Panc1 (cell line): ENCODE measurements around the gene SLC35D2. TPM values are rescaled to one million over a fixed set of nuclear protein-coding genes. Genes with fewer than 3 reads are reported as not detected.

ENCODE experiments used
- ATAC-seq: fragments of 200-7000 bp; cut with Tn5 transposase; 2 replicates; pipeline ENCODE4 v1.9.1; 2020; ENCODE audit warnings: mild to moderate bottlenecking, moderate library complexity
- BruUV-seq: library from RNA; stranded (reverse); fragments of 400-500 nt; replicated peaks from 2 replicates; lab custom pipeline; 2021; lab: Mats Ljungman, UMichigan
- CTCF ChIA-PET: fragments of 300-600 bp; sonication (Branson Sonifier 250); formaldehyde crosslinking; loops from one replicate; lab custom pipeline; 2022; ENCODE audit warnings: antibody characterized with exemption; lab: Charles Lee
- POLR2A ChIA-PET: fragments of 300-600 bp; sonication (Branson Sonifier 250); formaldehyde crosslinking; loops from one replicate; lab custom pipeline; 2022; ENCODE audit warnings: antibody characterized with exemption; lab: Charles Lee
- DNase-seq: peaks from one replicate; pipeline ENCODE4 v3.0.0-alpha.2; 2010; ENCODE audit warnings: low read depth, low spot score
- H3K27ac ChIP-seq: 2 replicates; pipeline ENCODE4 v1.5.1; 2011; ENCODE audit warnings: mild to moderate bottlenecking, low read length, inconsistent platforms
- H3K27me3 ChIP-seq: fragments of 200-500 bp; sonication (Bioruptor generic); 2 replicates; pipeline ENCODE4 v1.6.0; 2014; ENCODE audit warnings: low read length, inconsistent platforms; ENCODE audit not compliant: control insufficient read depth, insufficient read depth
- H3K36me3 ChIP-seq: fragments of 200-500 bp; sonication (Bioruptor generic); 2 replicates; pipeline ENCODE4 v1.5.1; 2014; ENCODE audit warnings: inconsistent platforms, mild to moderate bottlenecking, low read length, moderate library complexity; ENCODE audit not compliant: control insufficient read depth, insufficient read depth
- H3K4me1 ChIP-seq: 2 replicates; pipeline ENCODE4 v1.5.1; 2011; ENCODE audit warnings: inconsistent platforms, mild to moderate bottlenecking, low read length, moderate library complexity; ENCODE audit not compliant: control insufficient read depth, insufficient read depth
- H3K4me3 ChIP-seq, 2 experiments: 2 replicates each; pipeline ENCODE4 v1.5.1; 2011 to 2012; ENCODE audit warnings: low read depth in 2 of 2, low read length in 2 of 2, mild to moderate bottlenecking in 2 of 2, inconsistent platforms in 1 of 2, moderate library complexity in 1 of 2
- H3K9me3 ChIP-seq: fragments of 200-500 bp; sonication (Bioruptor generic); 2 replicates; pipeline ENCODE4 v1.5.1; 2014; ENCODE audit warnings: low read depth, mild to moderate bottlenecking, inconsistent platforms, low read length, moderate library complexity; ENCODE audit not compliant: control insufficient read depth, insufficient read depth
- CTCF ChIP-seq: fragments of 450-650 bp; IDR thresholded peaks from 2 replicates; pipeline ENCODE4 v1.5.1; 2017; ENCODE audit warnings: mild to moderate bottlenecking
- POLR2AphosphoS5 ChIP-seq: IDR thresholded peaks from 2 replicates; pipeline ENCODE4 v1.6.1; 2012; ENCODE audit warnings: mild to moderate bottlenecking, low read depth, low read length, moderate library complexity
- SIN3A ChIP-seq: IDR thresholded peaks from 2 replicates; pipeline ENCODE4 v1.6.1; 2012; ENCODE audit warnings: low read depth, mild to moderate bottlenecking, low read length, moderate library complexity, borderline replicate concordance; ENCODE audit not compliant: insufficient read depth
- TCF7L2 ChIP-seq: IDR thresholded peaks from 2 replicates; pipeline ENCODE4 v1.6.1; 2011; ENCODE audit warnings: mild to moderate bottlenecking, low read depth, low read length, inconsistent platforms
- in situ Hi-C: cut with HindIII; loops from 2 replicates; pipeline ENCODE4 v1.10.0; 2016; ENCODE audit warnings: low sequenced_read_pairs, low pct_unique_long_range_greater_than_20kb
- intact Hi-C: fragments of 100-400 bp; cut with micrococcal nuclease; formaldehyde crosslinking; loops from one replicate; pipeline ENCODE4 v1.10.0; 2022; ENCODE audit not compliant: unreplicated experiment
- total RNA-seq: library from RNA; stranded (reverse); gene quantifications from one replicate; pipeline ENCODE4 v1.2.1, GENCODE V29; 2021; ENCODE audit not compliant: unreplicated experiment
- TF ChIP-seq, protein P1 (sequence below), 2 experiments: IDR thresholded peaks; 2 replicates each; pipeline ENCODE4 v1.6.1; 2011 to 2012; ENCODE audit warnings: low read depth in 2 of 2, control low read depth in 1 of 2, low read length in 1 of 2, mild to moderate bottlenecking in 1 of 2, moderate library complexity in 1 of 2; ENCODE audit not compliant: insufficient read depth in 1 of 2

The SLC35D2 gene
- total RNA-seq, 1 experiment from 2014 or later: 23.7 TPM

DNA sequence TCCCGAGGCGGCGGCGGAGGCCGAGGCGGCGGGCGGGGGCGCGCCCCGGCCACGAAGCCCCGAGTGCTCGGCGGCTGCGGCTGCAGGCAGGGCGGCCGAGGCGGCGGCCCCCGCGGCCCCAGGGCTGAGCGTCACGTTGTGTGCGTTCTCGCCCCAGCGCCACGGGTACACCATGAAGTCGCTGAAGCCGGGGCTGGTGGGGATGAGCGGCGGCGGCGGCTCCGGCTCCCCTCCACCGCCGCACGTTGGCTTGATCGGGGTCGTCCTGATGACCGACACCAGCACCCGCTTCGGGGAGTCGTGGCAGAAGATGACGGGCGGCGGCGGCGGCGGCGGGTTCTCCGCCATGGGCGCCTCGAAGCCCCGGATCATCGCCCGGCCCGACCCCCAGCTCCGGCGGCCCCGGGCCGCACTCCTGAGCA is 34.2 kb upstream of the SLC35D2 start:
- POLR2A ChIA-PET: no interaction called here
- H3K4me3 ChIP-seq: peak overlapping the region; percentile 60 to 84
- H3K36me3 ChIP-seq: no peaks in the 10 kb centered on the region; the same call in none of the 2 replicates
- BruUV-seq: no TSS peak
- CTCF ChIA-PET: no interaction called here
- H3K9me3 ChIP-seq: no peaks in the 10 kb centered on the region
- TF ChIP-seq POLR2AphosphoS5: no peak
- TF ChIP-seq, protein P1, sequence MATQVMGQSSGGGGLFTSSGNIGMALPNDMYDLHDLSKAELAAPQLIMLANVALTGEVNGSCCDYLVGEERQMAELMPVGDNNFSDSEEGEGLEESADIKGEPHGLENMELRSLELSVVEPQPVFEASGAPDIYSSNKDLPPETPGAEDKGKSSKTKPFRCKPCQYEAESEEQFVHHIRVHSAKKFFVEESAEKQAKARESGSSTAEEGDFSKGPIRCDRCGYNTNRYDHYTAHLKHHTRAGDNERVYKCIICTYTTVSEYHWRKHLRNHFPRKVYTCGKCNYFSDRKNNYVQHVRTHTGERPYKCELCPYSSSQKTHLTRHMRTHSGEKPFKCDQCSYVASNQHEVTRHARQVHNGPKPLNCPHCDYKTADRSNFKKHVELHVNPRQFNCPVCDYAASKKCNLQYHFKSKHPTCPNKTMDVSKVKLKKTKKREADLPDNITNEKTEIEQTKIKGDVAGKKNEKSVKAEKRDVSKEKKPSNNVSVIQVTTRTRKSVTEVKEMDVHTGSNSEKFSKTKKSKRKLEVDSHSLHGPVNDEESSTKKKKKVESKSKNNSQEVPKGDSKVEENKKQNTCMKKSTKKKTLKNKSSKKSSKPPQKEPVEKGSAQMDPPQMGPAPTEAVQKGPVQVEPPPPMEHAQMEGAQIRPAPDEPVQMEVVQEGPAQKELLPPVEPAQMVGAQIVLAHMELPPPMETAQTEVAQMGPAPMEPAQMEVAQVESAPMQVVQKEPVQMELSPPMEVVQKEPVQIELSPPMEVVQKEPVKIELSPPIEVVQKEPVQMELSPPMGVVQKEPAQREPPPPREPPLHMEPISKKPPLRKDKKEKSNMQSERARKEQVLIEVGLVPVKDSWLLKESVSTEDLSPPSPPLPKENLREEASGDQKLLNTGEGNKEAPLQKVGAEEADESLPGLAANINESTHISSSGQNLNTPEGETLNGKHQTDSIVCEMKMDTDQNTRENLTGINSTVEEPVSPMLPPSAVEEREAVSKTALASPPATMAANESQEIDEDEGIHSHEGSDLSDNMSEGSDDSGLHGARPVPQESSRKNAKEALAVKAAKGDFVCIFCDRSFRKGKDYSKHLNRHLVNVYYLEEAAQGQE (IDR thresholded peaks at IDR 0.05; ENCODE audit: insufficient read depth in 1 of 2, low read depth in 2 of 2, low read length in 1 of 2): no peak
- TF ChIP-seq TCF7L2: no peak
- TF ChIP-seq CTCF: no peak
- no peak for TF ChIP-seq SIN3A
- ATAC-seq (no peak), DNase-seq (no peak)
- in situ Hi-C loops (no loop called here), intact Hi-C loops (no loop called here)
- peak overlapping the region; percentile 59; the same call in 1 of the 2 replicates for H3K27ac ChIP-seq
- peaks cover 28% of the 10 kb centered on the region for H3K4me1 ChIP-seq
- H3K27me3 ChIP-seq: no peaks in the 10 kb centered on the region

DNA sequence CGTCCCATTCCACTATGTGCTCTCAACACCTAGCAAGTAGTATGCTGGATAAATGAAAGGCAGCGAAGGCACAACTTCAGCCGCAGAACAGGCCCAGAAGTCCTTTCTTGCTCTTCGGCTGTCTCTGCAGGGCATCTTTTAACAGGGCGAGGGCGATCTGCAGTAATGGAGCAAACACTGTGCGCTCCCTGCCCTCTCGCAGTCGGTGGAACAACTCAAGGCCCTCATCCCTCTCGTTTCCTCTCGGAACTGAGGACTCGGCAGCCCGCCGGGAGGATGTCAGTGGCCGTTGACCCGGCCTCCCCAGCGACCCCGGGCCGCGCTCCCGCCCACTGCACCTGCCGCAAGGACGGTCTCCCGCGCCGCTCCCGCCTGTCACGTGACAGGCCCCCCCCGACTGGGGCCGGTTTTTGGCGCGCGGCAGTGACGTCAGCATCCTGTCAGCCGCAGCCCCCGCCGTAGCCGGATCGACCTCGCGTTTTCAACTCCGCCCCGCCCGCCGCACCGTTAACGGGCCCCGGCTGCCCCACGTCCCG is 33.6 kb upstream of the SLC35D2 start:
- Histone ChIP-seq H3K36me3 (no peaks in the 10 kb centered on the region; the same call in none of the 2 replicates), H3K27ac (peak overlapping the region; percentile 89), H3K9me3 (no peaks in the 10 kb centered on the region), H3K4me1 (peaks cover 28% of the 10 kb centered on the region), H3K27me3 (no peaks in the 10 kb centered on the region), H3K4me3 (peak overlapping the region; percentile 82 to 84)
- in situ Hi-C loops (no loop called here), intact Hi-C loops (no loop called here)
- no TSS peak for BruUV-seq
- ChIA-PET POLR2A (no interaction called here), CTCF (no interaction called here)
- peak; percentile 25 for ATAC-seq
- no peak for TF ChIP-seq POLR2AphosphoS5
- no peak for TF ChIP-seq TCF7L2
- TF ChIP-seq SIN3A: peak; percentile 65; the same call in 1 of the 2 replicates
- DNase-seq: peak; percentile 32
